Activated CD8-positive, alpha-beta memory T cell treated with anti-CD3 and anti-CD28 coated beads for 1 hour (primary cell): ENCODE results near the gene EFNB2.

Experiments
- DNase-seq, 2 donors: peaks; one replicate each; pipeline ENCODE4 v3.0.0-alpha.2; 2020; ENCODE audit warnings: low read depth in 1 of 2; ENCODE audit errors: extremely low read depth in 1 of 2

The EFNB2 gene

GRCh38 chr13:106503730-106504453 is 31.6 kb downstream of the EFNB2 start:
- DNase-seq, result no peak

GRCh38 chr13:106503272-106503671 is 32.2 kb downstream of the EFNB2 start:
- no peak for DNase-seq

GRCh38 chr13:106500445-106500844 is 35.0 kb downstream of the EFNB2 start:
- no peak for DNase-seq

GRCh38 chr13:106499896-106500295 is 35.6 kb downstream of the EFNB2 start:
- DNase-seq, result no peak

- DNase-seq, result no peak
Observed at GRCh38 chr13:106499113-106499512, 36.3 kb downstream of the EFNB2 start.

GRCh38 chr13:106498571-106498970 is 36.9 kb downstream of the EFNB2 start:
- no peak for DNase-seq

- DNase-seq, result no peak
Observed at GRCh38 chr13:106498158-106498557, 37.3 kb downstream of the EFNB2 start.

GRCh38 chr13:106497079-106497478 is 38.4 kb downstream of the EFNB2 start:
- DNase-seq, result no peak

GRCh38 chr13:106496072-106496997 is 39.1 kb downstream of the EFNB2 start:
- no peak for DNase-seq

GRCh38 chr13:106494936-106495335 is 40.5 kb downstream of the EFNB2 start:
- DNase-seq, result no peak

GRCh38 chr13:106494506-106494905 is 41.0 kb downstream of the EFNB2 start:
- no peak for DNase-seq

GRCh38 chr13:106493533-106494220 is 41.8 kb downstream of the EFNB2 start:
- no peak for DNase-seq

- DNase-seq, result no peak
Observed at GRCh38 chr13:106492588-106493475, 42.6 kb downstream of the EFNB2 start.

- DNase-seq, result no peak
Observed at GRCh38 chr13:106491928-106492587, 43.4 kb downstream of the EFNB2 start.

- DNase-seq, result no peak
Observed at GRCh38 chr13:106491463-106491862, 44.0 kb downstream of the EFNB2 start.

GRCh38 chr13:106490569-106491321 is 44.7 kb downstream of the EFNB2 start:
- no peak for DNase-seq

- DNase-seq, result no peak
Observed at GRCh38 chr13:106489849-106490568, 45.5 kb downstream of the EFNB2 start.

GRCh38 chr13:106488686-106489085 is 46.8 kb downstream of the EFNB2 start:
- no peak for DNase-seq

GRCh38 chr13:106488076-106488475 is 47.4 kb downstream of the EFNB2 start:
- DNase-seq, result no peak
